Measurements from ENCODE around the gene PLCB4.

DNA sequence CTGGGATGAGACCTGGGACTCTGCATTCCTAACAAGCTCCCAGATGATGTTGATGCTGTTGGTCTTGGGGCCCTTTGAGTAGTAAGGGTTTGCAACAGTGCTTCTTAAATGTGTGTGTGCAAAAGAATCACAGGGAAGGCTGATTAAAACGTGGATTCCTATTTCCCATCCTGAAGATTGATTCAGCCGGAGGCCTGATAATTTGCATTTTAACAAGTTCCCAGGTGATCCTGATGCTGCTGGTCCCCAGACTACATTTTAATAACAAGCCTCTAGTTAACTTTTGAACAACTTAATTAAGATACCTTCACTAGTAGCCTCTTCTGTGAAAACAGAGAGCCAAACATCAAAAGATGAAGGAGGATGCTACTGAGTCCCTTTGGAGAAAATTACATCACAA is 289.1 kb downstream of the PLCB4 start:
- TF ChIP-seq, protein P1, sequence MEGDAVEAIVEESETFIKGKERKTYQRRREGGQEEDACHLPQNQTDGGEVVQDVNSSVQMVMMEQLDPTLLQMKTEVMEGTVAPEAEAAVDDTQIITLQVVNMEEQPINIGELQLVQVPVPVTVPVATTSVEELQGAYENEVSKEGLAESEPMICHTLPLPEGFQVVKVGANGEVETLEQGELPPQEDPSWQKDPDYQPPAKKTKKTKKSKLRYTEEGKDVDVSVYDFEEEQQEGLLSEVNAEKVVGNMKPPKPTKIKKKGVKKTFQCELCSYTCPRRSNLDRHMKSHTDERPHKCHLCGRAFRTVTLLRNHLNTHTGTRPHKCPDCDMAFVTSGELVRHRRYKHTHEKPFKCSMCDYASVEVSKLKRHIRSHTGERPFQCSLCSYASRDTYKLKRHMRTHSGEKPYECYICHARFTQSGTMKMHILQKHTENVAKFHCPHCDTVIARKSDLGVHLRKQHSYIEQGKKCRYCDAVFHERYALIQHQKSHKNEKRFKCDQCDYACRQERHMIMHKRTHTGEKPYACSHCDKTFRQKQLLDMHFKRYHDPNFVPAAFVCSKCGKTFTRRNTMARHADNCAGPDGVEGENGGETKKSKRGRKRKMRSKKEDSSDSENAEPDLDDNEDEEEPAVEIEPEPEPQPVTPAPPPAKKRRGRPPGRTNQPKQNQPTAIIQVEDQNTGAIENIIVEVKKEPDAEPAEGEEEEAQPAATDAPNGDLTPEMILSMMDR (IDR thresholded peaks at IDR 0.05) = no peak
- no peak for TF ChIP-seq EP300 (IDR thresholded peaks at IDR 0.05)
